ENCODE data around the gene NOC4L. TPM values are rescaled to one million over a fixed set of nuclear protein-coding genes. Genes with fewer than 3 reads are reported as not detected.

Gene NOC4L
- total and polyA plus RNA-seq, 2 donors (not counting 3 experiments of a cell fraction or from before 2014, with no cell fraction given): 19.4 to 29.4 TPM

DNA sequence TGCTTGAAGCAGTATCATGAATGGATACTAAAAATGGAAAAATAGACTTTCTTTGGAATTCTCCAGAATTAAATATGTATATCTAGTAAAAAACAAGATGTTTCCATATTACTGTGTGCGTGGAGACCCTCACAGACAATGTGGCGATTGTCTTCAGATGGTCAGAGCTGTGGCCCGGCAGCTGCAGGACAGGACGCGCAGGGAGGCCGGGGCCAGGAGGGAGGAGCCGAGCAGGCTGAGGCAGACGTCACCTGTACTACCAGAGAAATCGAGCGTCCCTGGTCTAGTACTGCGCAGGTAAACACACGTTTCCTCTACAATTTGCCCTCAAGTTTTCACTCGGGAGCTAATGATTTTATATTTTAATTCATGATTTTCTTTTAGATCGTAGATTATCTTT lies 23.0 kb upstream of the NOC4L start:
- Histone ChIP-seq H3K4me3 (replicated peaks in 1 of 3; ENCODE audit: insufficient read depth in 1 of 3, low read depth in 1 of 3, low read length in 3 of 3) (no peak overlapping the region), H3K27ac (ENCODE audit: insufficient read depth, low read depth, low read length) (no peak overlapping the region), H3K9me1 (replicated peaks; ENCODE audit: control insufficient read depth, extremely low read depth, insufficient read depth, low read length) (no peaks in the 10 kb centered on the region), H3K9ac (replicated peaks; ENCODE audit: extremely low read depth, insufficient read depth, low read length) (no peak overlapping the region), H3K4me1 (ENCODE audit: control insufficient read depth, extremely low read depth, insufficient read depth, low read length) (no peaks in the 10 kb centered on the region), H3K4me2 (ENCODE audit: insufficient read depth, low read length) (no peak overlapping the region), H4K20me1 (replicated peaks; ENCODE audit: control insufficient read depth, extremely low read depth, insufficient read depth, low read length) (no peaks in the 10 kb centered on the region), H3K36me3 (ENCODE audit: control insufficient read depth in 2 of 2, extremely low read depth in 1 of 2, insufficient read depth in 2 of 2, low read length in 2 of 2) (peaks cover 3 to 24% of the 10 kb centered on the region in 2 experiments), H2AFZ (ENCODE audit: low read depth, low read length) (no peak overlapping the region), H3K9me3 (replicated peaks; ENCODE audit: control insufficient read depth, insufficient read depth, low read length) (no peaks in the 10 kb centered on the region), H3K27me3 (ENCODE audit: control insufficient read depth in 2 of 2, insufficient read depth in 2 of 2, low read length in 2 of 2) (no peaks in the 10 kb centered on the region), H3K79me2 (ENCODE audit: control insufficient read depth, insufficient read depth, low read length) (no peaks in the 10 kb centered on the region)
- dilution Hi-C loops (cut with MboI; ENCODE audit: extremely low pct_ligation_motif_present, low sequenced_read_pairs): no loop called here
- TF ChIP-seq POLR2A (IDR thresholded peaks at IDR 0.05; ENCODE audit: low read depth, low read length) (no peak), EZH2 (IDR thresholded peaks at IDR 0.05; ENCODE audit: borderline replicate concordance, low read depth, low read length, severe bottlenecking) (no peak), FOS (IDR thresholded peaks at IDR 0.05; ENCODE audit: borderline replicate concordance, insufficient read depth, low read length) (no peak), MYC (IDR thresholded peaks at IDR 0.05; ENCODE audit: low read depth, low read length) (no peak), GATA2 (IDR thresholded peaks at IDR 0.05; ENCODE audit: insufficient read depth, insufficient read length, low read depth, low read length) (no peak), JUN (IDR thresholded peaks at IDR 0.05; ENCODE audit: borderline replicate concordance, insufficient read depth, insufficient read length, low read depth) (no peak), POLR2AphosphoS5 (IDR thresholded peaks at IDR 0.05; ENCODE audit: insufficient read depth, low read depth, low read length) (no peak)
- TF ChIP-seq, protein P1, sequence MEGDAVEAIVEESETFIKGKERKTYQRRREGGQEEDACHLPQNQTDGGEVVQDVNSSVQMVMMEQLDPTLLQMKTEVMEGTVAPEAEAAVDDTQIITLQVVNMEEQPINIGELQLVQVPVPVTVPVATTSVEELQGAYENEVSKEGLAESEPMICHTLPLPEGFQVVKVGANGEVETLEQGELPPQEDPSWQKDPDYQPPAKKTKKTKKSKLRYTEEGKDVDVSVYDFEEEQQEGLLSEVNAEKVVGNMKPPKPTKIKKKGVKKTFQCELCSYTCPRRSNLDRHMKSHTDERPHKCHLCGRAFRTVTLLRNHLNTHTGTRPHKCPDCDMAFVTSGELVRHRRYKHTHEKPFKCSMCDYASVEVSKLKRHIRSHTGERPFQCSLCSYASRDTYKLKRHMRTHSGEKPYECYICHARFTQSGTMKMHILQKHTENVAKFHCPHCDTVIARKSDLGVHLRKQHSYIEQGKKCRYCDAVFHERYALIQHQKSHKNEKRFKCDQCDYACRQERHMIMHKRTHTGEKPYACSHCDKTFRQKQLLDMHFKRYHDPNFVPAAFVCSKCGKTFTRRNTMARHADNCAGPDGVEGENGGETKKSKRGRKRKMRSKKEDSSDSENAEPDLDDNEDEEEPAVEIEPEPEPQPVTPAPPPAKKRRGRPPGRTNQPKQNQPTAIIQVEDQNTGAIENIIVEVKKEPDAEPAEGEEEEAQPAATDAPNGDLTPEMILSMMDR (IDR thresholded peaks at IDR 0.05; ENCODE audit: extremely low read depth in 1 of 2, insufficient read depth in 1 of 2, low read depth in 1 of 2, low read length in 2 of 2): no peak
- TF ChIP-seq, protein P2, sequence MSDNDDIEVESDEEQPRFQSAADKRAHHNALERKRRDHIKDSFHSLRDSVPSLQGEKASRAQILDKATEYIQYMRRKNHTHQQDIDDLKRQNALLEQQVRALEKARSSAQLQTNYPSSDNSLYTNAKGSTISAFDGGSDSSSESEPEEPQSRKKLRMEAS (IDR thresholded peaks at IDR 0.05; ENCODE audit: insufficient read depth, insufficient read length): no peak
- ChIA-PET CTCF (interaction anchor here (1.1 kb wide), 1 partner anchor 9 kb away, joined by 3 read pairs; no protein-coding TSS in a partner anchor), POLR2A (no interaction called here)
- FAIRE-seq: no peak
- BruUV-seq (replicated peaks): no TSS peak
- DNase-seq (ENCODE audit: low read depth, low spot score): no peak
- intact Hi-C loops (cut with micrococcal nuclease): no loop called here
